HG03558 (cell line): Measurements from ENCODE around the gene NEUROD6.
A peak's percentile ranks its signal among the peaks of the same experiment; 100 is the strongest.

Source experiments
- ATAC-seq: cut with Tn5 transposase; IDR thresholded peaks from one replicate; pipeline ENCODE4 v1.9.1; 2021; ENCODE audit warnings: moderate number of reproducible peaks; ENCODE audit not compliant: unreplicated experiment; ENCODE audit errors: extremely low read depth

NEUROD6 gene

DNA sequence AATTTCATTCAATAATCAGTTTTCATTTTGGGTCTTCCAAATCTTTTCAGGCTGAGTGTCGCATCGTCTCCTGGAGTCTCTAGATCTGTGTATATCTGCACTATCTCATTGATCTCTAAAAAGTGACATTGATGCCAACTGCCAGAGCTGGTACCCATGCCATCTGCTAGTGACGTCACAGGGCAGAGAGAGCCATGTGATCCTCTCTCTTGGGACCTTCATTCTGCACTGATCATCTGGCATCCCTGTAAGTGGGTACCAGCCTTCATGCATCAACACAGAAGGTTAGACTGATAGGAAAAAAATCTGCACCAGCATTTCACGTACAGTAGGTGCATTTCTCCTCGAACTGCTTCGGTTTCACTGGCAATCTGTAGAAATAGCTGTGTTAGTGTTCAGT, at the start of gene NEUROD6:
TSS of gene NEUROD6 (minus strand) at position 124 of the 400 bp plus-strand sequence. CDS start 1,458 bp downstream, outside the sequence.
- ATAC-seq, result no peak

DNA sequence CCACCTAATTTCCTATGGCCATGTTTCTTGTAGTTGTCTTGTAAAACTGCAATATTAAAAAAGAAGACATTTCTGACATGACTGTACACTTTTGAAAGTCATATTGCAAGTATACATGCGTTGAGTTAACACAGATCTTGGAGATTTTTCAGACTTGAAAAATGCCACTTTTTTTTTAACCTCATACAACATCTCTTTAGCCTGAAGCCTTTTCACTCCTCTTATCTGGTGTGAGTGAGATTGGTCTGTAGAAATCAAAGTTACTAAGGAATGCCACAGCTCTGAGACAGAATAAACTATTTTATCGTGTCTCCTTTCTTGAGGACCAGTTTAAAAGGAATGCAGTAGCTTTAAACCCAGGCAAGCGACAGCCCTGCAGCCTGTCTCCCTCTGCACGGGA, 43.9 kb upstream of the NEUROD6 start:
- ATAC-seq, result no peak

DNA sequence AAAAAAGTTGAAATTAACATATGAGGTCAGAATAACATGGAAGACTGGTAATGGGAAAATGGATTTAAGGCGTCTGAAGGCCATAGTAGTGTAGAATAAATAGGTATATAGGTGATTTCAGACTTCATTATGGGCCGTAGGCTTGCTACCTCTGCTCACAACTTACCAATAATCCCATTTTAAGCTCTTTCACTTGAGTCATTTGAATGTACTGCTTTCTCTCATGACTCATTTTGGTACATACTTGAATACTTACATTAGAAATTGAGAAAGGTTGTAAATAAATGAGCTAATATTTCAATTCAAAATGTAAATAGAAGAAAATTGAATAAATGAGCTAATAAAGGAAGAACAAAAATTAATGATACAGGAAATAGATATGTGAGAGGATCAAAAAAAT, 42.2 kb upstream of the NEUROD6 start:
- ATAC-seq, result no peak

DNA sequence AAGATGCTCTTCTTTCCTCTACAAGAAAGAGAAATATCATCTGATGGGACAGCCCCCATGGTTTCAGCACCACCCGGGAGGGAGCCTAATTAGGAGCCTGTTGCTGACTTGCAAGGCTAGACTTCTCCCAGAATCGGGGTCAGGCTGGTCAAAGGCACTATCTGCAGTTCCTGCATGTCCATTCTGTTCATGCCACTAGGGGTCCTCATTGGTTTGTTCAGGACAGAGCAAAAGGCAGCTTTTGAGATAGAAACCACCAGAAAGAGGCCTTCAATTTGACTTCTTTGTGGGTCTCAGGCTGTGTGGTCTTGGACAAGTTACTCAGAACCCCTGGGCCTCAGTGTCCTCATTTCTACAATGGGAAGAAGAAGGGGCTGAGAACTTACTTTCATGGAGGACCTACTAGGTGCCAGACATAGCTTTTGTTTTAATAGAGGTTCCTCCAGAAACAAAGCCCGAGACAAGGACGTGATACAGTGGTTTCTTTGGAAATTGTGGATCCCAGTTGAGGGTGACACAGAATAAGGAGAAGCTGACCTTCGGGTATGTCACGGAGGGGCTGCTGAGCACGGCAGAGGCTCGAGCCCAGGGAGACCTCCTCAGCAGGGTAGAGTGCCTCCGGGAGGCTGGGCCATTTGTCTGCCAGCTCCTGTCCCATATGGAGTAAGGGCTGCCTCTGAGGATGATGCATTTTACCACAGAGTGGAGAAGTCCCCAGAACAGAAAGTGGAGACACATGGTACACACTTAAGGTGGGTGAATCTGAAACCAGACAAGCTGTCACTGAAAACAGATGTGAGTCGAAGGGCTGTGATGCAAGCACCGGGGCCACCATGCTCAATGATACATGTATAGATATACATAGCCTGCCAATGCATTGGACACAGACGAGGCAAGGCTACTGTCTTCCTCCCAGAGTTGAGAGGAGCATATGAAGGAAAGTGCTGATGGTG, 33.1 kb upstream of the NEUROD6 start:
- peak; percentile 42 for ATAC-seq

DNA sequence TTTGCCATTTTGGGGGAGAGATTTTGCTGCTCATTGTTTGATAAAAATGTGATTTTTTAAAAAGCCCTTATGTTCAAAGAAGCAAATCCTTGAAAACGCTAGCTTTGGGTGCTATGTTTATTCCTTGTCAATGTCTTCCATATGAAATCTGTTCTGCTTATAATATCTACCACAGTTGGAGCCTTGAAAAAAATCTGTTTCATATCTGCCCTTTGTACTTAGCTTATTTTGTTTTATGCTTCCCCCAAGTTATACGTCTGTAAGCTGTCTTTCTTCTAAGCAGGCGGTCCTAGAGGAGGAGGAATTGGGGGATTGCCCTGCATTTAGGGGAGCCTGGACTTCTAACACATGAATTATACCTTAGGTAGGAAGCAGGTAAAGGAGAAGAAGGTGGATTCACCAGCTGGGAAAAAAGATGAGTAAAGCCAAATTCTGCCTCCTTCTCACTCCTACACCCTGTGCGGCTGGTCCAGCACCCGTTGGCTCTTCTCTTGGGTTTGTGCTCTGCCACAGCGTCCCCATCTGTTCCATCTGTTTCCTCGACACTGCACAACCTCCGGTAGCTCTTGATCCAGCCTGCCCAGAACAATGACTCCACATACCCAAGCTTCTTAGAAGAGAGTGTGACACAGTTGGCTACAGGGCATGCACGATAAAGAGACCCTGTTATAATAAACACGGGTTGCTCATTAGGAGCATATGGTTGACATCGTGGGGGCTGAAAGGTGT, 31.9 kb upstream of the NEUROD6 start:
- no peak for ATAC-seq

DNA sequence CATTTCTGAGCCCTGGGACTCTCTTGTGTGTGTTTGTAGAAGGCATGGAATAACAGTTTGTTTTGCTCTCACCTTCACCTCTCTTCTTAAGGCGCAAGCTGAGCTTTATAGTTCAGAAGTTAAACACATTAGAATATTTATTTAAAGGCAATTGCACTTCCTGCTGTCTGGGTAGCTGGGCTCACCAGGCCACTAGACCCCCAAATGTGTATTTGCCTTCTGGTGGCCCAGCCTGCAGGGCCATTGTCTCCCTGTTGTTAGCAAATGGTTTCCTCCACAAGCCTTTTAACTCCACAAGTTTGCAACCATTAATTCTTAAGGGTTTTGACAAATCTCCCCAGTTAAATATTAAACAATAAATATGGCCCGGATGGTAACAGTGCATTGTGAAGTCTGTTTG, 31.1 kb upstream of the NEUROD6 start:
- no peak for ATAC-seq

DNA sequence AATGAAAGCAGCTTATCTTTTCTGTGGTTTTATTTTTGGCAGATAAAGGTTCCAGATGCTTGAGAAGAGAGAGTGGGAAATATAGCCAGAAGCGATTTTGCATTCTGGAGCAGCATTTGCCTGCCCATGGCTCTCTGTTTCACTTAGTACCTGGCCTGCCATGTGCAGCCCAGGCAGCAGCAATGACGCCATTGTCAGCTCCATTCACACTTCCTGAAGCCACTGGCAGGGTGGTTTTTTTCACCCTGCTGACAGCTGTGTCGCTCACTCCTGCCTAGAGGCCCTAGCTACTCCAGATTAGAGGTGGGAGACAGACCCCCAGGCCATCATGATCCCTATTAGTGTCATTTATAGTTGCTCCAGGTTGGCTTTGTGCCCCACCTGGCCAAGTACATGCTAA, 30.1 kb upstream of the NEUROD6 start:
- no peak for ATAC-seq

DNA sequence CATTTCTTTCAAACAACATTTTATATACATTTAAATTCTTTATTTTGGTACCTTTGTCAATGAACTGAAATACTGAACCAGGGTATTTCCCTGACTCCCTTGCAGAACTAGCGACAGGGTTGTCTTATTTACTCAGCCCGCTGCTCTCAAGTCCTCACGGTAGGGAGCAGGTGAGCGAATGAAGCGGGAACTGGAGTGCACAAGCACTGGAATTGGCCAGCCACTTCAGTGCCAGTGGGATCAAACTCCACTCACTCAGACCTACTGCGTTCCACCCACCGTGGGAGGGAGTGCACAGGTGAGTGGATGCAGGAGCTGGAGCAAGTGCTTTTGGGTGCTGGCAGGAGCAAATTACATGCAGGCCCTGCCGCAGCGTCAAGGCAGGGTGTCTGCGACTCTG, 28.1 kb upstream of the NEUROD6 start:
- ATAC-seq, result no peak

DNA sequence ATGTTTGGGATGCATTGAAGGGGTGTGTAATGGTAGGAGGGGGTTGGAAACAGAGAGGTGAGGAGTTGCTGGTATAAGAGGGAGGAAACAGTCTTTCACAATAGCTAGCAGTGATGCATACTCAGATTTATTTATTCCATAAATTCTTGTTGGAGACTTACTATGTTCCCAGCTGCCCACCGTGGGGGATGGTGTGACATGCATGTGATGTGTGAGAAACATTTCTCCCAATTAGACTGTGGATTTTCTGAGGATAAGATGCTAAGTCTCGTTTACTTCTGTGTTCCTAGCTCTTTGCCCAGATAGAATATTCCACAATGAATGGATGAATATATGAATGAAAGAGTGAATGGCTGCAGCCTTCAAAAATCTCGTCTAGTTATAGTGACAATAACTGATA, 23.0 kb upstream of the NEUROD6 start:
- ATAC-seq, result no peak

DNA sequence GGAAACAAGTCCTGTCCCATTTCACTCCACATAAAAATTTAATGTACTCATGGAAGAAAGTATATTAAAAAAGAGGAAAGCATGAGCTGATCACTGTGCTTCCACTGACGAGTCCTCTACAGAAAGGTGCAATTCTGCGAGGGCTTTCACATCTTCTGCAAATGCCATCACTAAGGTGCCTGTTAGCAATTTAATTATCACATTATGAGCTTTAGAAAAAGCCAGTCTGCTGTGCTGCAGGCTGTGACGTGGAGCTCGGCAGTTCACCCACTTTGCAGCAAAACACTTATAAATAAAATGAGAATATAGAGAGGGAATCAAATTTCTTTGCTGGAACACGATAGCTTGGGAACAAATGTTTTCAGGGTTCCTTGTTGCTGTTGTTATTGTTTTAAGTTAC, 22.5 kb upstream of the NEUROD6 start:
- ATAC-seq, result no peak

DNA sequence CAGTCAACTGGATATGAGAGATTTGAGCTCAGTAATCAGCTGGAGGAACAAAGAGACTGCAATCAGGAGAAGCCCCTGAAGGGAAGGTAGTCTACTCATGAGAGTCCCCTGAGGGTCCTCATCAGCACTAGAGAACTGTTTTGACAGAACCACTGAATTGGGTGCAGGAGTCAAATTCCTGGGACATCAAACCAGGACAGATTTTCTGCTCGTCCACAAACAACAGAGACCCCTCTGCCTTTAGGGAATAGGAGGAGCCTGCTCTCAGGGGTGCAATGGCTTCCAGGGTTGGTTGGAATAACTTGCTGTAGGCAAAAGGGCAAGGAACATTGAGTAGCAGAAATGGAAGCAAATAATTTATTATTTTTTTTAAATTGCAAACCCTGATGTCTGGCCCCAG, 21.9 kb upstream of the NEUROD6 start:
- no peak for ATAC-seq

DNA sequence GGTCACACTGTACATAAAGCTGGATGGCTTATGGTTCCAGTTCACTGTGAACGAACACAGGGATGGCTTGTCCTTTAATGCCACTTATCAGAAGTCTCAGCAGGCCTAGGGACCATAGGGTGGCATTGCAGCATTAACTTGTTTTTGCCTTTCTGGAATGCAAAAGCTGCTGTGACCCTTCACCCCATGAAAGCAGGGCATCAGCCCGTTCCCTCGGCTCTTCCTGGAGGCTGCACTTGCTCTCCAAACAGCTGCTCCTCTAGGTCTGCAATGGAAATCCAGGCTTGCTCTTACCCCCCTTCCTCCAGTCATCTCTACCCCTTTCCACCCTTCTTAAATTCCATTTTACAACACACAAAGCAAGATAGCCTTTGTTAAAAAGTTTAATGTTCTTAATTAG, 17.9 kb upstream of the NEUROD6 start:
- ATAC-seq, result no peak

DNA sequence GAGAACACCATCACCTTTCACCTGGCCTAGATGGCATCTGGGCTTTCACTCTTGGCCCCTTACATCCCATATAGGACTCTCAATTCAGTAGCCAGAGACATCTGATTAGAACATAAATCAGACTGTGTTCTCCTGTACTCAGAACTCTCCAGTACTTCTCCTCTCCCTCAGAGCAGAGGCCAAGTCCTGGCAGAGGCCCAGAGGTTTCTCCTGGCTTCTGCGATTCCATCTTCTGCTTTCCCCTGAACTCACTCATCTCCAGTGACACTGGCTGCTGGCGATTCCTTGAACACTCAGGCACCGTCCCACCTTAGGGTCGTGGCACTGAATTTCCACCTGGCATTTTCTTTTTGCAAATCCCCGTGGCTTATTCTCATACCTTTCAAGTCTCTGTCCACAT, 4.9 kb upstream of the NEUROD6 start:
- no peak for ATAC-seq

DNA sequence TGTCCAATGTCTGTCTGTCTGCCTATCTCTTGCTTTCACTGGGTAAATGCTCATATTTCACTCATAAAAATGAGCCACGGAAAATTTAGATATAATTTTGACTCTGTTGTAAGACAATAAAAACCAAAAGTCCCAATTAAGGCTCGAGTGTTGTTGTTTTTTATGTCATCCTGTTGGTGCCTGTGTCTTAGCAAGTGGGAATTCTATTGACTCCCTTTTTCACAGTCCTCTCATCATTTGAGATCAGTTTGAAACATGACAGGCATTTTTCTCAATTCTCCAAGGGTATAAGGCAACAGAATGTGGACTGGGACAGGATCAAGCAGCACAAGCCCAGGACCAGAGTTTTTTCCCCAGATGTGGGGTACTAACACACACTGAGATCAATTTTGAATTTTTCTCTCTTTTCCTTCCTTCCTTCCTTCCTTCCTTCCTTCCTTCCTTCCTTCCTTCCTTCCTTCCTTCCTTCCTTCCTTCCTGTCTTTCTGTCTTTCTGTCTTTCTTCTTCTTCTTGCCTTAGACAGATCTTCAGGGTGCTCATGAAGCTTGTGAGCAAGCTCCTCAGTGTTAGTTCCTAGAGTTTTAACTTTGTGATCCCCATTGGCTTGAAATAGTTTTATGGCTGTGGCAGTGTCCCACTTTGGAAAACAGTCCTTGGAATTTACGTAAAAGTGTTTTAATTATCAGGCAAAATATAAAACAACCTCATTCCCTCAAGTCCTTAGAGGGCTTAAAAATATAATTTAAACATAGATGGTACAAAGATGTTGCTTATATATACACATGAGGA, 3.2 kb upstream of the NEUROD6 start:
- ATAC-seq, result no peak

DNA sequence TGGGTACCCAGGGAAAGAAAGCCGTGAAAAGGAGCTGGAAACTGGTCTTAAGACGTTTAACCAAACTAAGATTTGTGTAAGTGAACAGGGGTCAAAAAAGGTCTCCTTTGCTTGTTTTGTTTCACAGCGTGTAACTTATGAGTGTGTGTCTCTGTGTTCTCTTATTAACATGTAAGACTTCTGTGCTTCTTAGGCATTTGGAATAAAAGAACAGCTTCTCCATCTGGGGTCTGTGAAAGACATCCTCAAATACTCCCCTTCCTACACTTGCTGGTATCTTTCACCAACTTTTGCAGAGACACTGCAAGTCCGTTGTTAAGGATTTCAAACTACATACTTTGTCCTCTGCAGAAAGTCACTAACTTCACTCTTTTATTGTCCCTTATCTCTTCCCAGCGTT, 615 bp upstream of the NEUROD6 start:
- ATAC-seq, result no peak

DNA sequence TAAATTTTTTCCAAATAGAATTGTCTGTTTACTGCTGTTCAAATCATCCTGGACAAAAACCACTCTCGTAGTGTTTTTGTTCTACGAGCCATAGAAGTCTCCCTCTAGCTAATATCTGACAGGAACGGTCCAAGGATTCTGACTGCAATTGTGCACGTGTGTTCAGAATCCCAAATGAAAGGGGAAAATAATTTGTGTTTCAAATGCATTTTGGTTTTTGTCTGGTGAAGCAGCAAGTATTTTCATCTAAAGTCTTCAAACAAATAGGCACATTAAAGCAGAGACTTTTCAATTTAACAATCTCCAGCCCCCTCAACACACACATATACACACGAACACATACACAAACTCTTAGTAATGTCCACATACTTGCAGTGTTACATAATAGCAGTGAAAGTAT, 475 bp downstream of the NEUROD6 start:
- no peak for ATAC-seq

DNA sequence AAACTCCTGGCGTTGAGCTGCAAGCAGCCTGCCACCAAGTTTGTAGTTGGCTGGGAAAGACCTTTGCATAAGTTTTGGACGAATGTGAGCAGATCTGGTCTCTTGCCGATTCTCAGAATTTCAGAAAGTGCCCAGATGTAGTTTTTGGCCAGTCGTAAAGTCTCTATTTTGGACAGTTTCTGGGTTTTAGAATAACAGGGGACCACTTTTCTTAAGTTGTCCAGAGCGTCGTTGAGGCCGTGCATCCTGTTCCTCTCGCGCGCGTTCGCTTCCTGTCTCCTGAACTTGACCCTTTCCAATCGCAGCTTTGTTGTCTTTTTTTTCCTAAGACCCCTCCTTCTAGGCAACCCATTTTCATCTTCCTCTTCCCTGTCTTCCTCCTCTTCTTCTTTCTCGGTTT, 1.8 kb downstream of the NEUROD6 start:
- no peak for ATAC-seq

DNA sequence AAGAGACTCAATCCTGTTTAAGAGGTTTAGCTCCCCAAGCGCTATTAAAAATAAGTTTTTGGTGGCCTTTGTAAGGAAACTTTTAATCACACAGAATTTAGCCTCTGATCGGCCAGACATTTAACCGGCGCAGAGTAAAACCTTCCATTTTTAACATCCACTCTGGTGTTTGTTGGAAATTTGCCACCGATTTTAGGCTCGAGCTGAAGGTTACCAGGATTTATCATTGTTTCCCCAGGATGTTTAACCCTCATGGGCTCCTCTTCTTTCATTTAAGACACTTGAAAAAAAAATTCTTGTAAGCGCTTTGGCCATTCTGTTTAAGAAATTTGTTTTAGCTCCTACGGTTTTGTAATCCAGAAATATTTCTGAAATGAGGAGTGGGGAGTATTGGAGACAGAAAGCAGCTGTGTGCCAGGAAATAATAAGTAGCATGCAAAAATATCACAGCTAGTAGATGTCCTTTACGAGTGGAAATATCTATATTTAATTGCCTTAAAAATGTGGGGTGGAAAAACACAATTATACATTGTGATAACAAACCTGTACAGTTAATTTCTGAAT, 3.4 kb downstream of the NEUROD6 start:
- no peak for ATAC-seq

DNA sequence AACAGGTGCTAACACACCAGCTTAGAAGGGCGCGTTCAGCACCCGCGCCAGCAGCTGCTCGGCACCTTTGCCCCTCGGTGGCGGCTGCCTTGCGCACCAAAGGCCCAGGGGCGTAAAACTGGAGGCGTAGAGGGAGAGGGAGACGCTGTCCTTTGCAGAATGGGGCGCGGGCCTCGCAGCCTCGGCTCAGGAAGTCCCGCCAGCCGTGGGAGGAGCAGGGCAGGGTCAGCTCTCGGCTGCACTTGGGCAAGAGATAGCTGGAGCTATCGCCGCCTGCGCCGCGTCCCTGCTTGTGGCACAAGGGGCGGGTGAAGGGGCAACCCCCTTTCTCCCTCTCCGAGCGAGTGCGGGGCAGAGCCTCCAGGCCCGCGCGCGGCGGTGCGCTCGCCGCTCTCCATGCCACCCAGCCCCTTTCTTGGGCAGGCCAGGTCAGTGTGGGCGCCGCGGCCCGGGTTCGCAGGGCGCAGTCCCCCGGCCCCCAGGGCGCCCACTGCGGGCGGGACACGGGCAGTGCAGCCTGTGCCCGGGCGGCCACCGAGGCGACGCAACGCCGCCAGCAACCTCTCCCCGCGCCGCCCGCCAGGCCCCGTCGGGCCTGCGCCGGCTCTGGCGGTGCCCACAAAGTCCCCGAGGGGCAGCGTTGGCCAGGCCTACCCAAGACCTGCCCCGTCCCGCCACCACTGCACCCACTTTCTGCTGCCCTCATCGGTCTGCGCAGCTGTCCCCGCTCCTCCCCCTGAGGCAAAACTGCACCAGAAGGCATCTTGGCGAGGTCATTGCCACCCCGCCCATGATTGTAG, 4.1 kb downstream of the NEUROD6 start:
- ATAC-seq, result no peak

DNA sequence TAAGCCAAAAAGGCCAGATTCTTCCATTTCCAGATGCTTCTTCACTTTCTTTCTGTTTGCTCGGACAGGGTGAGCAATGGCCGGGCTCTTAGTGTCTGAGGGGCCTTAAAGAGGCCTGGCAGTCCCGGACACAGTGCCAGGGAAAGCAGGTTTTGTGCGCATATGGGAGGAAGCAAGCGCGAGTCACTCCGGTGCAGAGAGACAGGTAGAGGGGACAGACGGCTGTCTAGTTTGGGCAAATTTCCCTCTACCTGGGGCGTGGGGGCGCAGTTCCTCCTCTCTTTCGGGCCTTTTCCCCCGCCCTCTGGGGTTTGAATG, 4.7 kb downstream of the NEUROD6 start:
- ATAC-seq, result no peak
